GM08714 (cell line): ENCODE data around the gene STK35.

Source experiments
- H3K4me3 ChIP-seq: fragments of 200-500 bp; sonication (Bioruptor generic); 2 replicates; pipeline ENCODE4 v1.5.1; 2014; ENCODE audit warnings: mild to moderate bottlenecking, low read length, inconsistent platforms
- ZNF274 ChIP-seq: IDR thresholded peaks from 2 replicates; pipeline ENCODE4 v1.6.1; 2012; ENCODE audit warnings: mild to moderate bottlenecking, low read depth, low read length

Gene STK35

GRCh38 chr20:2093159-2093781 is 8.4 kb upstream of the STK35 start:
- no peak overlapping the region for H3K4me3 ChIP-seq
- TF ChIP-seq ZNF274 = no peak

- TF ChIP-seq ZNF274 = no peak
- H3K4me3 ChIP-seq = no peak overlapping the region
These were observed 7.7 kb upstream of the STK35 start for GRCh38 chr20:2093883-2094282.

GRCh38 chr20:2101865-2102584 is 398 bp downstream of the STK35 start:
- peak overlapping the region; percentile 79 for H3K4me3 ChIP-seq
- TF ChIP-seq ZNF274 = no peak

GRCh38 chr20:2102585-2103460 is 1.2 kb downstream of the STK35 start:
- no peak for TF ChIP-seq ZNF274
- peak overlapping the region; percentile 79 for H3K4me3 ChIP-seq

GRCh38 chr20:2103461-2104153 is 2.0 kb downstream of the STK35 start:
- TF ChIP-seq ZNF274 = no peak
- peak overlapping the region; percentile 79 for H3K4me3 ChIP-seq

- no peak for TF ChIP-seq ZNF274
- H3K4me3 ChIP-seq = peak overlapping the region; percentile 79
These were observed 2.6 kb downstream of the STK35 start for GRCh38 chr20:2104236-2104635.

- TF ChIP-seq ZNF274 = no peak
- H3K4me3 ChIP-seq = no peak overlapping the region
These were observed 6.9 kb downstream of the STK35 start for GRCh38 chr20:2108498-2108897.

GRCh38 chr20:2108987-2109386 is 7.4 kb downstream of the STK35 start:
- no peak overlapping the region for H3K4me3 ChIP-seq
- TF ChIP-seq ZNF274 = no peak

- TF ChIP-seq ZNF274 = no peak
- H3K4me3 ChIP-seq = no peak overlapping the region
These were observed 8.0 kb downstream of the STK35 start for GRCh38 chr20:2109425-2110210.

- no peak for TF ChIP-seq ZNF274
- H3K4me3 ChIP-seq = no peak overlapping the region
These were observed 11.3 kb downstream of the STK35 start for GRCh38 chr20:2112910-2113309.

- H3K4me3 ChIP-seq = no peak overlapping the region
- no peak for TF ChIP-seq ZNF274
These were observed 12.7 kb downstream of the STK35 start for GRCh38 chr20:2114127-2114959.

GRCh38 chr20:2114990-2115681 is 13.5 kb downstream of the STK35 start:
- TF ChIP-seq ZNF274 = no peak
- H3K4me3 ChIP-seq = no peak overlapping the region
